GM19438 (cell line): ENCODE measurements around the gene NPIPB8.
"Not testable (repeated sequence)": the region's sequence is repeated elsewhere in the genome, so short reads cannot be mapped to it uniquely, and the experiment has no call there.

Source experiments
- ATAC-seq: cut with Tn5 transposase; IDR thresholded peaks from one replicate; pipeline ENCODE4 v1.9.1; 2021; ENCODE audit warnings: low read depth; ENCODE audit not compliant: unreplicated experiment

Gene NPIPB8

GRCh38 chr16:28622532-28623171 is 15.2 kb upstream of the NPIPB8 start:
- ATAC-seq: not testable (repeated sequence)

- no peak for ATAC-seq
These were observed 14.6 kb upstream of the NPIPB8 start for GRCh38 chr16:28623172-28623711.

- ATAC-seq: not testable (repeated sequence)
These were observed 7.0 kb upstream of the NPIPB8 start for GRCh38 chr16:28630905-28631304.

GRCh38 chr16:28636093-28636823 is 1.6 kb upstream of the NPIPB8 start:
- not testable (repeated sequence) for ATAC-seq

- ATAC-seq: not testable (repeated sequence)
These were observed 494 bp downstream of the NPIPB8 start for GRCh38 chr16:28638359-28638758.

- not testable (repeated sequence) for ATAC-seq
These were observed 2.1 kb downstream of the NPIPB8 start for GRCh38 chr16:28639959-28640358.

- not testable (repeated sequence) for ATAC-seq
These were observed 28.4 kb downstream of the NPIPB8 start for GRCh38 chr16:28666264-28666663.

GRCh38 chr16:28667480-28667879 is 29.6 kb downstream of the NPIPB8 start:
- not testable (repeated sequence) for ATAC-seq

- not testable (repeated sequence) for ATAC-seq
These were observed 30.3 kb downstream of the NPIPB8 start for GRCh38 chr16:28668199-28668598.

- not testable (repeated sequence) for ATAC-seq
These were observed 50.6 kb downstream of the NPIPB8 start for GRCh38 chr16:28688327-28688952.

- not testable (repeated sequence) for ATAC-seq
These were observed 51.6 kb downstream of the NPIPB8 start for GRCh38 chr16:28689425-28689824.

GRCh38 chr16:28691722-28692121 is 53.9 kb downstream of the NPIPB8 start:
- not testable (repeated sequence) for ATAC-seq

- not testable (repeated sequence) for ATAC-seq
These were observed 55.5 kb downstream of the NPIPB8 start for GRCh38 chr16:28693257-28693950.

GRCh38 chr16:28699792-28700191 is 61.9 kb downstream of the NPIPB8 start:
- ATAC-seq: not testable (repeated sequence)

- ATAC-seq: not testable (repeated sequence)
These were observed 62.5 kb downstream of the NPIPB8 start for GRCh38 chr16:28700349-28700748.

GRCh38 chr16:28701384-28701783 is 63.5 kb downstream of the NPIPB8 start:
- not testable (repeated sequence) for ATAC-seq

- not testable (repeated sequence) for ATAC-seq
These were observed 66.4 kb downstream of the NPIPB8 start for GRCh38 chr16:28704246-28704645.
